Heart left ventricle (tissue), 16 donors: ENCODE data around the gene ZNF445. TPM values are rescaled to one million over a fixed set of nuclear protein-coding genes. Genes with fewer than 3 reads are reported as not detected.
A peak's percentile ranks its signal among the peaks of the same experiment; 100 is the strongest.
"Not testable (repeated sequence)": the region's sequence is repeated elsewhere in the genome, so short reads cannot be mapped to it uniquely, and the experiment has no call there.

ENCODE experiments used
- ATAC-seq, 4 donors: fragments of 200-7000 bp; cut with Tn5 transposase; one replicate each; pipeline ENCODE4 v1.9.1; 2020 to 2022; ENCODE audit warnings: moderate library complexity in 4 of 4, mild to moderate bottlenecking in 3 of 4, moderate number of reproducible peaks in 1 of 4
- DNase-seq, 5 donors: peaks; one replicate each; pipeline ENCODE4 v3.0.0-alpha.2; 2020
- H3K27ac ChIP-seq, 12 donors: fragments of 200-600 bp; sonication (generic) in 4 of 12; one replicate each; pipeline versions ENCODE4 v1.5.0 to v1.8.0; 2016 to 2022; ENCODE audit warnings: mild to moderate bottlenecking in 2 of 12
- H3K27me3 ChIP-seq, 9 donors: fragments of 200-600 bp; sonication (generic) in 2 of 9; one replicate each; pipeline versions ENCODE4 v1.5.1 to v1.8.0; 2016 to 2022; ENCODE audit warnings: mild to moderate bottlenecking in 3 of 9
- H3K36me3 ChIP-seq, 9 donors: fragments of 200-600 bp; sonication (generic) in 2 of 9; one replicate each; pipeline versions ENCODE4 v1.5.0 to v1.8.0; 2018 to 2022; ENCODE audit warnings: mild to moderate bottlenecking in 2 of 9
- H3K4me1 ChIP-seq, 12 donors: fragments of 200-600 bp; sonication (generic) in 4 of 12; one replicate each; pipeline versions ENCODE4 v1.5.0 to v1.8.0; 2016 to 2022; ENCODE audit warnings: mild to moderate bottlenecking in 3 of 12
- H3K4me3 ChIP-seq, 12 donors: fragments of 200-600 bp; sonication (generic) in 4 of 12; one replicate each; pipeline versions ENCODE4 v1.5.0 to v1.8.0; 2017 to 2022; ENCODE audit warnings: mild to moderate bottlenecking in 9 of 12, moderate library complexity in 4 of 12
- H3K9me3 ChIP-seq, 12 donors: fragments of 200-600 bp; sonication (generic) in 4 of 12; one replicate each; pipeline versions ENCODE4 v1.5.0 to v1.8.0; 2016 to 2022; ENCODE audit warnings: mild to moderate bottlenecking in 1 of 12
- CTCF ChIP-seq, 12 donors: fragments of 200-600 bp; sonication (generic) in 4 of 12; IDR thresholded peaks; one replicate each; pipeline versions ENCODE4 v1.5.0 to v1.8.0; 2018 to 2022; ENCODE audit warnings: antibody characterized with exemption in 12 of 12, mild to moderate bottlenecking in 5 of 12
- POLR2A ChIP-seq, 2 donors: fragments of 450-650 bp; IDR thresholded peaks; one replicate each; pipeline ENCODE4 v1.6.1; 2017; ENCODE audit warnings: antibody characterized with exemption in 2 of 2, mild to moderate bottlenecking in 2 of 2, moderate library complexity in 2 of 2
- WGBS, 4 donors: extraction: QIAGEN DNeasy Blood & Tissue Kit in 2 of 4; methylation state at CpG; one replicate each; pipeline versions ENCODE4 v1.1.5 to v1.1.7; 2013 to 2018; 5-methylcytosine and 5-hydroxymethylcytosine counted together
- intact Hi-C, 10 donors: fragments of 100-400 bp; cut with DNase I; formaldehyde crosslinking; loops; one replicate each; pipeline versions ENCODE4 v1.11.1 to v1.14.2; 2022
- polyA plus RNA-seq, 2 donors: library from polyadenylated mRNA; stranded (reverse); fragments of 200-250 nt; gene quantifications; one replicate each; pipeline ENCODE4 v1.2.3, GENCODE V29; 2013
- total RNA-seq, 9 donors: library from RNA; depleted of rRNA in 2 of 9; stranded (reverse); fragments of >200 nt in 2 of 9; fragmentation: NEBNext Ultra II Directional in 3 of 9; extraction: Animal tissue kit (Norgen Biotek cat#: 25700) in 3 of 9; gene quantifications; one replicate each; pipeline versions ENCODE4 v1.1.0 to v1.2.4, GENCODE V29; 2016 to 2023
- donor health status: ischemic (EF 13 %, LVEDD 7.1; RV severe dilation, severe dysfunction).
- donor health status: healthy with polysubstance abuse.
- donor health status: DM: no; HTN: yes; CAD: no.
- donor health status: DM: no; HTN: no; CAD: no.
- donor health status: ischemic (EF 25% LVEDD 6.9; RV normal size, moderate dysfunction).
- donor health status: ischemic (EF 25% LVEDD 5.7; RV mildly dilated, moderate dysfunction).
- donor health status: healthy.
- donor health status: DM: yes; HTN: yes; CAD: no.
- donor health status: ischemic (EF 35%, LVEDD 5.7; RV mildly dilated, moderate dysfunction).
- donor health status: nonischemic (EF 11% LVEDD 7.7; RV severe dilation, severe dysfunction).
- donor health status: DM: yes; HTN: yes; CAD: no.
- donor health status: PGD.
- donor health status: ischemic (EF 29% LVEDD 5.4; RV normal size, mild dysfunction).
- donor health status: nonischemic (EF 23%, LVEDD 6.1; RV moderate dilation, normal function).

ZNF445 gene
- total and polyA plus RNA-seq, 11 donors, result 4.9 to 19.9 (median 11.0) TPM

- no peak for TF ChIP-seq POLR2A (IDR thresholded peaks at IDR 0.05)
- no peak for TF ChIP-seq CTCF (IDR thresholded peaks at IDR 0.05)
- Histone ChIP-seq H3K4me1 (peaks cover 0 to 23% (median 17%) of the 10 kb centered on the region in 12 donors), H3K9me3 (no peaks in the 10 kb centered on the region), H3K36me3 (no peaks in the 10 kb centered on the region), H3K4me3 (peak overlapping the region in 11 of 12 donors; percentile 58 to 96 (median 79)), H3K27me3 (no peaks in the 10 kb centered on the region), H3K27ac (peak overlapping the region in 1 of 12 donors; percentile 72)
- intact Hi-C loops, result loop anchor here in 5 of 10 donors (5.0 to 10.0 kb wide), 3 partner anchors 143 to 156 kb away; partner anchors contain the start of gene TCAIM (in 1 of the 5)
- 53 to 77% (median 66%) methylated on average over 3 to 4 of the region's 4 CpGs for WGBS, 4 donors
- DNase-seq (no peak), ATAC-seq (peak in 2 of 4 donors; percentile 4 to 11)
Measured at GRCh38 chr3:44478055-44478468, 592 bp upstream of the ZNF445 start.

GRCh38 chr3:44476963-44477311 lies 533 bp downstream of the ZNF445 start:
- H3K27me3 ChIP-seq, result no peaks in the 10 kb centered on the region
- intact Hi-C loops, result loop anchor here in 5 of 10 donors (2.0 to 10.0 kb wide), 4 partner anchors 34 to 155 kb away; partner anchors contain the start of gene TCAIM (in 1 of the 5)
- TF ChIP-seq POLR2A (IDR thresholded peaks at IDR 0.05) (no peak), CTCF (IDR thresholded peaks at IDR 0.05) (no peak)
- peak overlapping the region; percentile 37 to 87 (median 66) for H3K27ac ChIP-seq
- H3K36me3 ChIP-seq, result no peaks in the 10 kb centered on the region
- peaks cover 0 to 27% (median 19%) of the 10 kb centered on the region in 12 donors for H3K4me1 ChIP-seq
- H3K4me3 ChIP-seq, result peak overlapping the region; percentile 58 to 96 (median 76)
- no peak for DNase-seq
- WGBS, 4 donors, result 0 to 1% (median 0%) methylated on average over 5 of the region's 5 CpGs
- no peak for ATAC-seq
- H3K9me3 ChIP-seq, result no peaks in the 10 kb centered on the region

GRCh38 chr3:44476181-44476611 lies 1.3 kb downstream of the ZNF445 start:
- DNase-seq, result no peak
- ATAC-seq, result no peak
- Histone ChIP-seq H3K4me3 (peak overlapping the region in 10 of 12 donors; percentile 58 to 96 (median 80)), H3K9me3 (no peaks in the 10 kb centered on the region), H3K27ac (peak overlapping the region in 1 of 12 donors; percentile 25), H3K27me3 (no peaks in the 10 kb centered on the region), H3K36me3 (peaks cover 0 to 5% (median 0%) of the 10 kb centered on the region in 9 donors), H3K4me1 (peaks cover 0 to 32% (median 21%) of the 10 kb centered on the region in 12 donors)
- 23 to 30% (median 26%) methylated on average over 6 of the region's 6 CpGs for WGBS, 4 donors
- no peak for TF ChIP-seq POLR2A (IDR thresholded peaks at IDR 0.05)
- no peak for TF ChIP-seq CTCF (IDR thresholded peaks at IDR 0.05)
- intact Hi-C loops, result loop anchor here in 5 of 10 donors (2.0 to 10.0 kb wide), 4 partner anchors 35 to 154 kb away; partner anchors contain the start of gene TCAIM (in 1 of the 5)

GRCh38 chr3:44474886-44475285 lies 2.6 kb downstream of the ZNF445 start:
- not testable (repeated sequence) for H3K27me3 ChIP-seq, ATAC-seq, H3K36me3 ChIP-seq, H3K9me3 ChIP-seq, H3K4me3 ChIP-seq, H3K27ac ChIP-seq, DNase-seq
- peaks cover 0 to 43% (median 23%) of the 10 kb centered on the region in 12 donors for H3K4me1 ChIP-seq
- 92 to 98% (median 95%) methylated on average over 10 of the region's 10 CpGs for WGBS, 4 donors
- intact Hi-C loops, result loop anchor here in 5 of 10 donors (5.0 to 10.0 kb wide), 3 partner anchors 140 to 153 kb away; partner anchors contain the start of gene TCAIM (in 1 of the 5)
